ENCODE data around the gene SPDYE2B. TPM values are rescaled to one million over a fixed set of nuclear protein-coding genes. Genes with fewer than 3 reads are reported as not detected.
"Not testable (repeated sequence)": the region's sequence is repeated elsewhere in the genome, so short reads cannot be mapped to it uniquely, and the experiment has no call there.

Gene SPDYE2B
- total and polyA plus RNA-seq, 2 donors (not counting 1 experiment from before 2014, with no cell fraction given), result not detected

DNA sequence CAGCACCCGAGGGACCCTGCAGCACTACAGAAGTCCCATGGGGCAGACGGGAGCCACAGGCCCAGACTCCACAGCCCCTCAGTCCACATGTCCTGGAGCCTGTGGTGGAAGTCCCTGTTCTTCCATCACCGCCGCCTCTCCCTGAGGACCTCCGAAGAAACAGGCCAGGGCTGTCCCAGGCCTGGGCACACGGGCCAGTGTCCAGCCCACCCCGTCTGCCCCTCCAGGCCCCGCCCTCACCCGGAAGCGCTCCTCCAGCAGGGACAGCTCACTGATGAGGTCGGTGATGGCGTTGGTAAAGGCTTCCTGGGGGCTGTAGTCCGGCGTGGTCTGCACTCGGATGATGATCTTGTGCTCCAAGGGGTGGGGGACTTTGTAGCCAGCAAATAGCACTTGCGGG, 16.7 kb downstream of the SPDYE2B start:
- H3K4me3 ChIP-seq (ENCODE audit: control extremely low read depth in 1 of 5, extremely low read depth in 1 of 5, insufficient read depth in 1 of 5, low read depth in 2 of 5, low read length in 4 of 5); DNase-seq; H3K36me3 ChIP-seq (replicated peaks in 1 of 2; ENCODE audit: control extremely low read depth in 1 of 2, control insufficient read depth in 1 of 2, extremely low read depth in 1 of 2, insufficient read depth in 2 of 2, low read length in 1 of 2); H3K9ac ChIP-seq (ENCODE audit: low read length); H3K27ac Mint-ChIP-seq; POLR2A ChIA-PET; ATAC-seq (ENCODE audit: low read depth); H3K9me3 Mint-ChIP-seq (ENCODE audit: insufficient read depth); H4K20me1 ChIP-seq (ENCODE audit: control insufficient read depth, insufficient read depth, low read length, poor library complexity, severe bottlenecking); H3K4me1 Mint-ChIP-seq; H3K79me2 ChIP-seq (ENCODE audit: control insufficient read depth, insufficient read depth, low read length); H2AFZ ChIP-seq (ENCODE audit: insufficient read depth, low read depth, low read length, poor library complexity, severe bottlenecking); H3K27me3 Mint-ChIP-seq; H3K9me3 ChIP-seq (ENCODE audit: control extremely low read depth in 1 of 3, control insufficient read depth in 2 of 3, insufficient read depth in 1 of 3, low read length in 2 of 3); H3K4me2 ChIP-seq (replicated peaks; ENCODE audit: low read depth, low read length, poor library complexity, severe bottlenecking); intact Hi-C loops (cut with micrococcal nuclease); H3K4me3 Mint-ChIP-seq; H3K4me1 ChIP-seq (ENCODE audit: control insufficient read depth in 2 of 2, insufficient read depth in 2 of 2, low read length in 2 of 2); H3K27ac ChIP-seq (ENCODE audit: low read length in 2 of 2); CTCF ChIA-PET; H3K27me3 ChIP-seq (replicated peaks in 1 of 4; ENCODE audit: control extremely low read depth in 1 of 4, control insufficient read depth in 3 of 4, insufficient read depth in 4 of 4, low read length in 3 of 4): not testable (repeated sequence)
- no CpG with 5 or more reads among the region's 16 CpGs for WGBS (ENCODE audit: insufficient coverage)

DNA sequence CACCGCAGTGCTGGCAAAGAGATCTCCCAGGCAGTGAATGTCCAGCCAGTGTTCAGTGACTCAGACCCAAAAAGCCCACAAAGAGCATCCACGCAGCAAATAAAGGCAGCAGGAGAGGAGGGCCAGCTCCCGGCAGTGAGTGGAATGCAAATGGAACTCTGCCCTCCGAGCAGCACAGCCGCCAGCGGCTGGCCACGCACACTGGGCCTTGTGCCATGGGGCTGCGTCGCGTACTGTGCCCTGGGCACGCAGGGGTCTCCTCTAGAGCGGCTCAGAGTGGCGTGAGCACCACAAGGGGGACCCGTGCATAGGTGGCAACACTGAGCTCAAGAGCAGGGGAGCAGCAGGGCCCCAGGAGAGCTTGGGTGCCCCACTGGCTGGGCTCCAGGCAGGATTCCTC, 17.4 kb downstream of the SPDYE2B start:
- H3K27ac ChIP-seq (ENCODE audit: low read length in 2 of 2); DNase-seq; H3K9ac ChIP-seq (ENCODE audit: low read length); H4K20me1 ChIP-seq (ENCODE audit: control insufficient read depth, insufficient read depth, low read length, poor library complexity, severe bottlenecking); H3K4me2 ChIP-seq (replicated peaks; ENCODE audit: low read depth, low read length, poor library complexity, severe bottlenecking); H3K4me1 ChIP-seq (ENCODE audit: control insufficient read depth in 2 of 2, insufficient read depth in 2 of 2, low read length in 2 of 2); H3K27me3 ChIP-seq (replicated peaks in 1 of 4; ENCODE audit: control extremely low read depth in 1 of 4, control insufficient read depth in 3 of 4, insufficient read depth in 4 of 4, low read length in 3 of 4); H3K36me3 ChIP-seq (replicated peaks in 1 of 2; ENCODE audit: control extremely low read depth in 1 of 2, control insufficient read depth in 1 of 2, extremely low read depth in 1 of 2, insufficient read depth in 2 of 2, low read length in 1 of 2); POLR2A ChIA-PET; H3K4me1 Mint-ChIP-seq; H2AFZ ChIP-seq (ENCODE audit: insufficient read depth, low read depth, low read length, poor library complexity, severe bottlenecking); H3K27me3 Mint-ChIP-seq; H3K4me3 ChIP-seq (ENCODE audit: control extremely low read depth in 1 of 5, extremely low read depth in 1 of 5, insufficient read depth in 1 of 5, low read depth in 2 of 5, low read length in 4 of 5); intact Hi-C loops (cut with micrococcal nuclease); CTCF ChIA-PET; H3K79me2 ChIP-seq (ENCODE audit: control insufficient read depth, insufficient read depth, low read length); H3K27ac Mint-ChIP-seq; ATAC-seq (ENCODE audit: low read depth); H3K9me3 Mint-ChIP-seq (ENCODE audit: insufficient read depth); H3K4me3 Mint-ChIP-seq; H3K9me3 ChIP-seq (ENCODE audit: control extremely low read depth in 1 of 3, control insufficient read depth in 2 of 3, insufficient read depth in 1 of 3, low read length in 2 of 3): not testable (repeated sequence)
- WGBS (ENCODE audit: insufficient coverage), result no CpG with 5 or more reads among the region's 14 CpGs

DNA sequence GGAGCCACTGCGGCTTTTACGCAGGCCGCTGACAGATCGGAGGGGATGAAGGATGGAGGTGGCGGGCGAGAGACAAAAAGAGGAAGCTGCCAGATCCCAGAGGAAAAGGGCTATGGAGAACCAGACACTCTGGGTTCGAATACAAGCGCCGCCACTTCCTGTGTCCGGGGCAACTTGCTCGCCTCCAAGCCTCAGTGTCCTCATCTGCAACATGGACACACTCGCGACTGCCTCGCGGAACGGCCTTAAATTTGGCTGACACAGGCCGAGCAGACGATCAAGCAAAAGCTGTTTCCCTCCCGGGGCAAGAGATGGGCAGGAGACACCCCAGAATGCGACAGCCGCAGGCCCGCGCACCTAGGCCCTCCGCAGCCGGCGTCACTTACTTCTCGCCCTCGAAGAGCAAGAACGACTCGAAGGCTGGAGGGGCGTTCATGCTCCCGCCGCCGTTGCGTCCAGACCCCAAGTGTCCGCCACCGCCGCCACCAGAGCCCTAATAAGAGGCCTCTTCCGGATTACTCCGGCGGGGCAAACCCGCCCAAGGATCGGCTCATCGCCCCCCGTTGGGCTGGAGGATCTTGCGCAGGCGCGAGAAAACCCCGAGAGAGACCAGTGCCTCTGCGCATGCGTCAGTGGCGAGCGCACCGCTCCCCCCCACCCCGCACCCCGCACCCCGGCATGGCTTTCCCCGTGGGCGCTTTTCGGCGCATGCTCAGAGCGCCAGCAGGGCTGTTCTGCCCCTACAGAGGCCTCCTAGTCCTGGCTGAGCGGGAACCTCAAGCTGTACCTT, 21.2 kb downstream of the SPDYE2B start, which contains the start of gene POLR2J2:
POLR2J2 (minus strand) TSS at position 498 of the 790 bp plus-strand sequence; CDS start at position 436, 62 bp downstream.
- H3K4me2 ChIP-seq (replicated peaks; ENCODE audit: low read depth, low read length, poor library complexity, severe bottlenecking); DNase-seq; H3K4me1 Mint-ChIP-seq; H3K9me3 Mint-ChIP-seq (ENCODE audit: insufficient read depth); intact Hi-C loops (cut with micrococcal nuclease); H3K36me3 ChIP-seq (replicated peaks in 1 of 2; ENCODE audit: control extremely low read depth in 1 of 2, control insufficient read depth in 1 of 2, extremely low read depth in 1 of 2, insufficient read depth in 2 of 2, low read length in 1 of 2); H3K27me3 Mint-ChIP-seq; H3K27me3 ChIP-seq (replicated peaks in 1 of 4; ENCODE audit: control extremely low read depth in 1 of 4, control insufficient read depth in 3 of 4, insufficient read depth in 4 of 4, low read length in 3 of 4); H3K9me3 ChIP-seq (ENCODE audit: control extremely low read depth in 1 of 3, control insufficient read depth in 2 of 3, insufficient read depth in 1 of 3, low read length in 2 of 3); H4K20me1 ChIP-seq (ENCODE audit: control insufficient read depth, insufficient read depth, low read length, poor library complexity, severe bottlenecking); H3K4me1 ChIP-seq (ENCODE audit: control insufficient read depth in 2 of 2, insufficient read depth in 2 of 2, low read length in 2 of 2); H3K79me2 ChIP-seq (ENCODE audit: control insufficient read depth, insufficient read depth, low read length); H2AFZ ChIP-seq (ENCODE audit: insufficient read depth, low read depth, low read length, poor library complexity, severe bottlenecking); H3K9ac ChIP-seq (ENCODE audit: low read length); POLR2A ChIA-PET: not testable (repeated sequence)
- 2% methylated on average over 9 of the region's 63 CpGs for WGBS (ENCODE audit: insufficient coverage)
- CTCF ChIA-PET, result interaction anchor here (0.6 kb wide), 1 partner anchor 239 kb away, joined by 3 read pairs; no protein-coding TSS in a partner anchor
- peak within 1 kb of the TSS; percentile 65 to 71 for H3K27ac ChIP-seq (ENCODE audit: low read length in 2 of 2)
- H3K4me3 ChIP-seq (ENCODE audit: control extremely low read depth in 1 of 5, extremely low read depth in 1 of 5, insufficient read depth in 1 of 5, low read depth in 2 of 5, low read length in 4 of 5), result peak within 1 kb of the TSS in 2 of 5 experiments; percentile 48 to 54
- H3K4me3 Mint-ChIP-seq, result peak within 1 kb of the TSS; percentile 66
- ATAC-seq (ENCODE audit: low read depth), result peak; percentile 82
- peak within 1 kb of the TSS; percentile 67 for H3K27ac Mint-ChIP-seq

DNA sequence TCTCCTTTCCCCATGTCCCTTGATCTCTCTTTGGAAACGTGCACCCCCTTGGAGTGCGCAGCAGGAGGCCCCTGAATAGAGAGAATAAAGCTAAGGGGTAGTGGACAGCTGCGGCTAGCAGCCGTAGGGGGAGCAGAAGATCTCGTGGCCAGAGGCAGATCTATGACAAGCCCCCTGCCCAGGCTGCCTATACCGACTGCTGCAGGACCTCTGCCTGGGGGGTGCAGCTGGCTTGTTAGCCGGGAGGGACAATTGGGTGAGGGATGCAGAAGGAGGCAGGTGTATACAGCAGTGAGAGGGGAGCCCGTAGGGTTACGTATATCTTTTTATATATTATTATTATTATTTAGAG, 21.8 kb downstream of the SPDYE2B start:
- H3K9me3 Mint-ChIP-seq (ENCODE audit: insufficient read depth); H3K27me3 Mint-ChIP-seq; DNase-seq; H3K9me3 ChIP-seq (ENCODE audit: control extremely low read depth in 1 of 3, control insufficient read depth in 2 of 3, insufficient read depth in 1 of 3, low read length in 2 of 3); H3K4me1 Mint-ChIP-seq; H3K27ac Mint-ChIP-seq; POLR2A ChIA-PET; H3K27me3 ChIP-seq (replicated peaks in 1 of 4; ENCODE audit: control extremely low read depth in 1 of 4, control insufficient read depth in 3 of 4, insufficient read depth in 4 of 4, low read length in 3 of 4); H3K4me2 ChIP-seq (replicated peaks; ENCODE audit: low read depth, low read length, poor library complexity, severe bottlenecking); H3K36me3 ChIP-seq (replicated peaks in 1 of 2; ENCODE audit: control extremely low read depth in 1 of 2, control insufficient read depth in 1 of 2, extremely low read depth in 1 of 2, insufficient read depth in 2 of 2, low read length in 1 of 2); H3K9ac ChIP-seq (ENCODE audit: low read length); H3K79me2 ChIP-seq (ENCODE audit: control insufficient read depth, insufficient read depth, low read length); H4K20me1 ChIP-seq (ENCODE audit: control insufficient read depth, insufficient read depth, low read length, poor library complexity, severe bottlenecking); H3K27ac ChIP-seq (ENCODE audit: low read length in 2 of 2); intact Hi-C loops (cut with micrococcal nuclease); H3K4me3 Mint-ChIP-seq; H2AFZ ChIP-seq (ENCODE audit: insufficient read depth, low read depth, low read length, poor library complexity, severe bottlenecking); H3K4me1 ChIP-seq (ENCODE audit: control insufficient read depth in 2 of 2, insufficient read depth in 2 of 2, low read length in 2 of 2): not testable (repeated sequence)
- CTCF ChIA-PET, result interaction anchor here (0.6 kb wide), 1 partner anchor 240 kb away, joined by 3 read pairs; no protein-coding TSS in a partner anchor
- WGBS (ENCODE audit: insufficient coverage), result no CpG with 5 or more reads among the region's 9 CpGs
- ATAC-seq (ENCODE audit: low read depth), result peak; percentile 22
- H3K4me3 ChIP-seq (ENCODE audit: control extremely low read depth in 1 of 5, extremely low read depth in 1 of 5, insufficient read depth in 1 of 5, low read depth in 2 of 5, low read length in 4 of 5), result peak overlapping the region in 1 of 5 experiments; percentile 54

Data from B cell (primary cell).